Stimulated activated naive B cell treated with anti-CD40 and anti-IgM and Interleukin-4, amounts not matched to agents 10 μg/mL and 1 μg/mL and 100 μg/mL, for 72 hours (primary cell): ENCODE data around the gene B3GNT3.
"Not testable (repeated sequence)": the region's sequence is repeated elsewhere in the genome, so short reads cannot be mapped to it uniquely, and the experiment has no call there.

Experiments
- ATAC-seq, 2 donors: fragments of 150-1000 bp; cut with Tn5 transposase; replicated peaks; 2 replicates each; pipeline ENCODE4 v1.10.0; 2021; ENCODE audit warnings: moderate library complexity in 1 of 2
- DNase-seq: peaks from one replicate; pipeline ENCODE4 v3.0.0; 2021
- H3K27ac Mint-ChIP-seq: one replicate; pipeline ENCODE4 v1.8.0; 2022; ENCODE audit warnings: mild to moderate bottlenecking, mixed read lengths
- H3K27me3 Mint-ChIP-seq, 2 donors: one replicate each; pipeline ENCODE4 v1.8.0; 2022; ENCODE audit warnings: mixed read lengths in 2 of 2
- H3K36me3 Mint-ChIP-seq, 2 donors: one replicate each; pipeline ENCODE4 v1.8.0; 2022; ENCODE audit warnings: mixed read lengths in 2 of 2, mild to moderate bottlenecking in 1 of 2
- H3K4me1 Mint-ChIP-seq, 2 donors: one replicate each; pipeline ENCODE4 v1.8.0; 2022; ENCODE audit warnings: mixed read lengths in 2 of 2, mild to moderate bottlenecking in 1 of 2
- H3K4me3 Mint-ChIP-seq, 2 donors: one replicate each; pipeline ENCODE4 v1.8.0; 2022; ENCODE audit warnings: mild to moderate bottlenecking in 2 of 2, mixed read lengths in 2 of 2, moderate library complexity in 1 of 2
- H3K9me3 Mint-ChIP-seq, 2 donors: one replicate each; pipeline ENCODE4 v1.8.0; 2022; ENCODE audit warnings: mixed read lengths in 2 of 2, mild to moderate bottlenecking in 1 of 2

The B3GNT3 gene

GRCh38 chr19:17797424-17798201, 2.7 kb downstream of the B3GNT3 start:
- H3K9me3 Mint-ChIP-seq: no peaks in the 10 kb centered on the region
- ATAC-seq: no peak
- H3K4me3 Mint-ChIP-seq: no peak overlapping the region
- no peaks in the 10 kb centered on the region for H3K36me3 Mint-ChIP-seq
- no peak for DNase-seq
- H3K27me3 Mint-ChIP-seq: peaks cover 17 to 50% of the 10 kb centered on the region in 2 donors
- H3K27ac Mint-ChIP-seq: no peak overlapping the region
- peaks cover 9 to 28% of the 10 kb centered on the region in 2 donors for H3K4me1 Mint-ChIP-seq

DNA sequence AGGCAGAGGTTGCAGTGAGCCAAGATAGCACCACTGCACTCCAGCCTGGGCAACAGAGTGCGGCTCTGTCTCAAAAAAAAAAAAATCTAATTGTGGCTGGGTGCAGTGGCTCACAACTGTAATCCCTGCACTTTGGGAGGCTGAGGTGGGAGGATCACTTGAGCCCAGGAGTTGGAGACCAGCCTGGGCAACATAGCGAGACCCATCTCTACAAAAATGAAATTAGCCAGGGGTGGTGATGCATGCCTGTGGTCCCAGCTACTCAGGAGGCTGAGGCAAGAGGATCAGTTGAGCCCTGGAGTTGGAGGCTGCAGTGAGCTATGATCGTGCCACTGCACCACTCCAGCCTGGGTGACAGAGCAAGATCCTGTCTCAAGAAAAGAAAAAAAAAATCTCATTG, 3.7 kb downstream of the B3GNT3 start:
- not testable (repeated sequence) for DNase-seq, H3K27ac Mint-ChIP-seq, H3K36me3 Mint-ChIP-seq, H3K9me3 Mint-ChIP-seq, ATAC-seq, H3K4me3 Mint-ChIP-seq
- Mint-ChIP-seq H3K27me3 (peaks cover 16 to 47% of the 10 kb centered on the region in 2 donors), H3K4me1 (peaks cover 14 to 35% of the 10 kb centered on the region in 2 donors)

DNA sequence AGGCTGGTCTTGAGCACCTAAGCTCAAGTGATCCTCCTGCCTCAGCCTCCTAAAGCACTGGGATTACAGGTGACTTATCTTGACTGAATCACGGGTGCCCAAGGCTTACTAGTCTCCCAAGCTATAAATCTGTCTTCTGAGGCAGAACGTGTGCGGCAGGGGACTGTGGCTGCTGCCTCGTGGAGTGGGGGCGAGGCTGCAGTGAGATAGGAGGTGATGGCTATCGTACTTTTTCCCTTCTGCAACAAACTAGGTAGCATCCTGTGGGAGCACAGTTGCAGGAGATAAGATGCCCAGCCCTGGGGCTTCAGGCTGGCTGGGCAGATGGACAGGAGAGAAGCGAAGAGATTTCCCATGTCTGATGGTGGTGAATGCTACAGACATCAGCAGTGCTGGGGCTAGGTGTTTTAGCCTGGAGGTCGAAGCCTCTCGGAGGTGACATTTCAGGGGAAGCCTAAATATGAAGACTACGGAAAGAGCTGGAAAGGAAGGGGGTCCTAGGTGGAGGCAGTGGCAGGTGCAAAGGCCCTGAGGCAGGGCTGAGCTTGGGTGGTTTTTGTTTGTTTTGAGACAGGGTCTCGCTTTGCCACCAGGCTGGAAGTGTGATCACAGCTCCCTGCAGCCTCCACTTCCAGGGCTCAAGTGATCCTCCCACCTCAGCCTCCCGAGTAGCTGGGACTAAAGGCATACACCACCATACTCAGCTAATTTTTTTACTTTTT, 7.4 kb downstream of the B3GNT3 start:
- Mint-ChIP-seq H3K4me3 (no peak overlapping the region), H3K27ac (no peak overlapping the region), H3K4me1 (peaks cover 14% of the 10 kb centered on the region in 2 donors), H3K36me3 (no peaks in the 10 kb centered on the region), H3K27me3 (peaks cover 3 to 26% of the 10 kb centered on the region in 2 donors), H3K9me3 (no peaks in the 10 kb centered on the region)
- no peak for DNase-seq
- no peak for ATAC-seq

- no peaks in the 10 kb centered on the region for H3K9me3 Mint-ChIP-seq
- ATAC-seq: peak; percentile 66 to 73
- no peak overlapping the region for H3K4me3 Mint-ChIP-seq
- no peak overlapping the region for H3K27ac Mint-ChIP-seq
- no peaks in the 10 kb centered on the region for H3K36me3 Mint-ChIP-seq
- DNase-seq: no peak
- peaks cover 14 to 16% of the 10 kb centered on the region in 2 donors for H3K4me1 Mint-ChIP-seq
- peaks cover 10 to 23% of the 10 kb centered on the region in 2 donors for H3K27me3 Mint-ChIP-seq
Measured at GRCh38 chr19:17803264-17803896, 8.4 kb downstream of the B3GNT3 start.

DNA sequence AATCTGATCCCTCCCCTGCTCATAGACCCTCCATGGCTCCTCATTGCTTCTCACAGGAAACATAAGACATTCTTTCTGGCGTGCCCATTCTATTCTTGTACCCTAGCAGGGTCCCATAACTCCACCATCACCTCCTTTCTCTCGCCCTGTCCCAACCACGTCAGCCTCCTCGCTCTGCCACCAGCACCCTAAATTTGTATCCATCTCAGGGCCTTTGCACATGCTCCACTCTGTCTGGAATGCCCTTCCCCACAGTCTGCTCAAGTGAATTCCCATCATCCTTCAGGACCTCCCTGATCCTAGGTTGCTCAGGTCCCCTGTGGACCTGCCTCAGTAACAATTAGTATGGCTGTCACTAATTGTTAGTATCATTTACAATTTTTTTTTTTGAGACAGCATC, 10.5 kb downstream of the B3GNT3 start:
- Mint-ChIP-seq H3K36me3 (peaks cover 0 to 1% of the 10 kb centered on the region in 2 donors), H3K9me3 (no peaks in the 10 kb centered on the region), H3K4me3 (no peak overlapping the region), H3K27ac (no peak overlapping the region), H3K27me3 (peaks cover 11 to 32% of the 10 kb centered on the region in 2 donors), H3K4me1 (peaks cover 14 to 16% of the 10 kb centered on the region in 2 donors)
- no peak for DNase-seq
- ATAC-seq: no peak

DNA sequence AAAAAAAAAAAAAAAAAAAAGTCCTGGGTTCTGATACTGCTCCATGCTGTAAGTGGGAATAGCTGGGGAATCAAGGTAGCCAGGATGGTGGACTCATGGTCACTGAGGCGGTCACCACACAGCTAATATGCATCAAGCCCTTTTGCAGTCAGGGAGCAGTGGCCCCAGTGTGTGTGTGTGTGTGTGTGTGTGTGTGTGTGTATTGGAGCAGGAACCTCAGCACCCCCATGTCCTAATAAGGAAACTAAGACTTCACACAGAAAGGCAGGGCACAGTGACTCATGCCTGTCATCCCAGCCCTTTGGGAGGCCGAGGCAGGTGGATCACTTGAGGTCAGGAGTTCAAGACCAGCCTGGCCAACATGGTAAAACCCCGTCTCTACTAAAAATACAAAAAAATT, 12.0 kb downstream of the B3GNT3 start:
- H3K9me3 Mint-ChIP-seq: no peaks in the 10 kb centered on the region
- H3K36me3 Mint-ChIP-seq: peaks cover 0 to 1% of the 10 kb centered on the region in 2 donors
- H3K4me3 Mint-ChIP-seq: no peak overlapping the region
- ATAC-seq: peak in 1 of 2 donors; percentile 31
- no peak for DNase-seq
- H3K27me3 Mint-ChIP-seq: peaks cover 11 to 35% of the 10 kb centered on the region in 2 donors
- H3K4me1 Mint-ChIP-seq: peaks cover 14 to 16% of the 10 kb centered on the region in 2 donors
- peak overlapping the region; percentile 90 for H3K27ac Mint-ChIP-seq

DNA sequence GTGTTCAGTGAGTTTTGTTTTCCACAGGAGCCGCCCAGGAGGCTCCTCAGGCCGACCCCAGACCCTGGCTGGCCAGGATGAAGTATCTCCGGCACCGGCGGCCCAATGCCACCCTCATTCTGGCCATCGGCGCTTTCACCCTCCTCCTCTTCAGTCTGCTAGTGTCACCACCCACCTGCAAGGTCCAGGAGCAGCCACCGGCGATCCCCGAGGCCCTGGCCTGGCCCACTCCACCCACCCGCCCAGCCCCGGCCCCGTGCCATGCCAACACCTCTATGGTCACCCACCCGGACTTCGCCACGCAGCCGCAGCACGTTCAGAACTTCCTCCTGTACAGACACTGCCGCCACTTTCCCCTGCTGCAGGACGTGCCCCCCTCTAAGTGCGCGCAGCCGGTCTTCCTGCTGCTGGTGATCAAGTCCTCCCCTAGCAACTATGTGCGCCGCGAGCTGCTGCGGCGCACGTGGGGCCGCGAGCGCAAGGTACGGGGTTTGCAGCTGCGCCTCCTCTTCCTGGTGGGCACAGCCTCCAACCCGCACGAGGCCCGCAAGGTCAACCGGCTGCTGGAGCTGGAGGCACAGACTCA, 12.9 kb downstream of the B3GNT3 start:
- Mint-ChIP-seq H3K27ac (no peak overlapping the region), H3K27me3 (peaks cover 11 to 37% of the 10 kb centered on the region in 2 donors), H3K4me3 (peak overlapping the region in 1 of 2 donors; percentile 52), H3K36me3 (peaks cover 0 to 1% of the 10 kb centered on the region in 2 donors), H3K4me1 (peaks cover 8 to 12% of the 10 kb centered on the region in 2 donors), H3K9me3 (no peaks in the 10 kb centered on the region)
- ATAC-seq: peak in 1 of 2 donors; percentile 35
- no peak for DNase-seq

DNA sequence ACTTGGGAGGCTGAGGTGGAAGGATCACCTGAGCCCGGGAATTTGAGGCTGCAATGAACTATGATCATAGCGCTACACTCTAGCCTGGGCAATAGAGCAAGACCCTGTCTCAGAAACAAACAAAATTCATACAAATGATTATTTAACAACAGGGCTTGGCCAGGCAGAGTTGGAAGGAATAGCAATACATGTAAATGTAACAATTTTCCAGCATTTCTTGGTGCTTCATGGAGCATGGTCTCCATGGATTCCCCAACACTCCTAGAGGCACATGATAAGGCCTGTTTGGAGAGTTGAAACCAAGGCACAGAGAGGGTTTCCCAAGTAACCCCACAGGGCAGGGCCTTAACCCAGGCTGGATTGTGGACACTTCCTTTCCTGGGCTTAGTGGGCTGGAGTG, 16.2 kb downstream of the B3GNT3 start:
- peaks cover 0 to 5% of the 10 kb centered on the region in 2 donors for H3K4me1 Mint-ChIP-seq
- no peak for ATAC-seq

GRCh38 chr19:17811681-17812080, 16.7 kb downstream of the B3GNT3 start:
- H3K9me3 Mint-ChIP-seq: no peaks in the 10 kb centered on the region
- H3K4me1 Mint-ChIP-seq: peaks cover 0 to 5% of the 10 kb centered on the region in 2 donors
- H3K27ac Mint-ChIP-seq: no peak overlapping the region
- ATAC-seq (no peak), DNase-seq (no peak)
- no peak overlapping the region for H3K4me3 Mint-ChIP-seq
- H3K36me3 Mint-ChIP-seq: peaks cover 4 to 5% of the 10 kb centered on the region in 2 donors
- H3K27me3 Mint-ChIP-seq: peaks cover 11 to 32% of the 10 kb centered on the region in 2 donors

More for the DNA sequence above, 16.2 kb downstream of the B3GNT3 start:
- no peak for DNase-seq
- Mint-ChIP-seq H3K36me3 (peaks cover under 1 to 1% of the 10 kb centered on the region in 2 donors), H3K4me3 (no peak overlapping the region), H3K9me3 (no peaks in the 10 kb centered on the region), H3K27me3 (peaks cover 11 to 37% of the 10 kb centered on the region in 2 donors), H3K27ac (no peak overlapping the region)

DNA sequence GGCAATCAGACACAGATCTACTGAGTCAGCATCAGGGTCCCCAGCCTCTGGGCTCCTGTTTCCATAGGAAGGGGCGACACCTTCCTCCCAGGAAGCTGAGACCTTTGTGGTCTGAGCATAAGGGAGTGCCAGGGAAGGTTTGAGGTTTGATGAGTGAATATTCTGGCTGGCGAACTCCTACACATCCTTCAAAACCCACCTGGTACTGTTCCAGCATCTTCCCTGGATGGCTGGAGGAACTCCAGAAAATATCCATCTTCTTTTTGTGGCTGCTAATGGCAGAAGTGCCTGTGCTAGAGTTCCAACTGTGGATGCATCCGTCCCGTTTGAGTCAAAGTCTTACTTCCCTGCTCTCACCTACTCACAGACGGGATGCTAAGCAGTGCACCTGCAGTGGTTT, 17.2 kb downstream of the B3GNT3 start:
- H3K27ac Mint-ChIP-seq: no peak overlapping the region
- no peak for DNase-seq
- peaks cover 0 to 4% of the 10 kb centered on the region in 2 donors for H3K4me1 Mint-ChIP-seq
- H3K9me3 Mint-ChIP-seq: no peaks in the 10 kb centered on the region
- peaks cover 10 to 30% of the 10 kb centered on the region in 2 donors for H3K27me3 Mint-ChIP-seq
- ATAC-seq: no peak
- peaks cover 4 to 5% of the 10 kb centered on the region in 2 donors for H3K36me3 Mint-ChIP-seq
- no peak overlapping the region for H3K4me3 Mint-ChIP-seq

DNA sequence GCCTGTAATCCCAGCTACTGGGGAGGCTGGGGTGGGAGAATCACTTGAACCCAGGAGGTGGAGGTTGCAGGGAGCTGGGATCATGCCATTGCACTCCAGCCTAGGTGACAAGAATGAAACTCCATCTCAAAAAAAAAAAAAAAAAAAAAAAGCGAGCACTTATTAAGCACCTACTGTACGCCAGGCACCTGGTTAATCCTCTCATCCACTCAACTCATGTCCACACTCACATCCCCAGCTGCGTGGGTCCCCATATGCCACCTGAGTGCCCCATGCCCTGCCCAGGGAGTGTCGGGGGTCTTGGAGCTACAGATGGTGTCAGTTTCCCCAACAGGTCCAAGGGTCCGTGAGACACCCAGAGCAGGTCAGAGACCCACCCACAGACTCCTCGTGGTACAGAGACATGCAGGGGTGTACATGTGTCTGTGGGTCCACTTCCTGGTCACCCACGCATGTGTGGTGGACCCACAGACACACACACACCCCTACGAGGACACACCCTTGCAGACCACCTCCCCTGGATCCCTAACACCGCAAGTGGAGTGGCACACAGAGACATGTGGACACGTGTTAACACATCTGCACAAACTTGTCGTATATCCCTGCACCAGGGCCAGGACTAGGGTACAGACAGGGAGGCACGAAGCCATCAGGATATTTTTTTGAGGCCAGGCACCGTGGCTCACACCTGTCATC, 22.9 kb downstream of the B3GNT3 start:
- H3K4me1 Mint-ChIP-seq: no peaks in the 10 kb centered on the region
- peaks cover 3 to 4% of the 10 kb centered on the region in 2 donors for H3K36me3 Mint-ChIP-seq
- H3K4me3 Mint-ChIP-seq: no peak overlapping the region
- no peak for DNase-seq
- H3K9me3 Mint-ChIP-seq: no peaks in the 10 kb centered on the region
- H3K27ac Mint-ChIP-seq: no peak overlapping the region
- no peak for ATAC-seq
- no peaks in the 10 kb centered on the region for H3K27me3 Mint-ChIP-seq

- H3K9me3 Mint-ChIP-seq: no peaks in the 10 kb centered on the region
- no peak within 1 kb of the TSS for H3K4me3 Mint-ChIP-seq
- no peak for ATAC-seq
- DNase-seq: no peak
- peaks cover 0 to 6% of the 10 kb centered on the region in 2 donors for H3K4me1 Mint-ChIP-seq
- peaks cover 14 to 18% of the 10 kb centered on the region in 2 donors for H3K36me3 Mint-ChIP-seq
- no peak within 1 kb of the TSS for H3K27ac Mint-ChIP-seq
- no peaks in the 10 kb centered on the region for H3K27me3 Mint-ChIP-seq
Measured at GRCh38 chr19:17821190-17821589, 26.3 kb downstream of the B3GNT3 start, which contains the start of gene INSL3. Gene INSL3, minus strand, starts transcription at chr19:17821519. Its CDS starts 13 bp downstream, at chr19:17821506.

DNA sequence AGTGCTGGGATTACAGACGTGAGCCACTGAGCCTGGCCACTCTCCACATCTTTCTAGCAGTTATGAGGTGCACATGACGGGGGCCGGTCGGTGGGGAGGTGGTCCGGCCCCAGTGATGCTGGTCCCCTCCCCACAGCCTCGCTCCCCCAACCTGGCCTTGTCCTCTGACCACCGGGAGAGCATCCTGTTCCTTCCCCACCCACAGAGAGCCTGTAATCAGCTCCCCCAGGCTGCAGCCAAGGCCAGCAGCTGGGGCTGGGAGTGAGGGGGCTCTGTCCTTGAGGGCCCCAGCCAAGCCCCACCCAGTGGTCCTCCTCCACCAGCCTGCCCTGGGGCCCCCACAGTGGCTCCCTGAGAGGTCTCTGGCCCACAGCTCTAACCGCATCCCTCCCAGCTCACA, 29.4 kb downstream of the B3GNT3 start:
- ATAC-seq (peak; percentile 22 to 28), DNase-seq (no peak)
- Mint-ChIP-seq H3K27me3 (no peaks in the 10 kb centered on the region), H3K4me1 (peaks cover 4 to 6% of the 10 kb centered on the region in 2 donors), H3K36me3 (peaks cover 26 to 32% of the 10 kb centered on the region in 2 donors), H3K27ac (peak overlapping the region; percentile 59), H3K4me3 (no peak overlapping the region), H3K9me3 (no peaks in the 10 kb centered on the region)
